NCI-H446 treated with DMSO at 0.1 percent for 48 hours (cell line): ENCODE measurements around the gene PRR13.
"Not testable (repeated sequence)": the region's sequence is repeated elsewhere in the genome, so short reads cannot be mapped to it uniquely, and the experiment has no call there.

Experiments
- DNase-seq: peaks from one replicate; lab custom pipeline; 2025; lab: John Stamatoyannopoulos, UW

Gene PRR13

DNA sequence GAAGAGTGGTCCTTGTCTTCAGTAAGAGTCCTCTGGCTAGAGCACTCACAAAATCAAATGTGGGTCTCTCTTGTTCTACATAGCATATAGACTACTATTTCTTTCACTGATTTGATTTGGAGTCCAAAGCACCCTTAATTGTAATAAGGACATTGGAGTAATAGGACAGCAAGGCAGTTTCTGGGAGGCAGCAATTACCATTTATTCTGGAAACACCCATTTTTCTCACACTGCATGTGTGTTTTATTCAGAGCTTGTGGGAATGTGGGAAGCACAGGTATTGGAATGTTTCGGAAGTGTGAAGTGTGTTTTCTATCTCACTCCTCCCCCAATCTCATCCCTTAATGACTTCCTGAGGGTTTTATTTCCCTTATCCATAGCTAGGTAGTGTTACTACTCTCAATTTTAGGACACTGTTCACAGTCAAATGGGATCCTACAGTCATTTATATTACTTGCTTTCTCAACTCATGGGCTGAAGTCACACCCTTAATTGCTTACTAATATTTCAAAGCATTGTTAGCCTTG, 30.6 kb downstream of the PRR13 start:
- DNase-seq = no peak

GRCh38 chr12:53474077-53474476, 32.5 kb downstream of the PRR13 start:
- DNase-seq = no peak

GRCh38 chr12:53474819-53475218, 33.3 kb downstream of the PRR13 start:
- DNase-seq = no peak

DNA sequence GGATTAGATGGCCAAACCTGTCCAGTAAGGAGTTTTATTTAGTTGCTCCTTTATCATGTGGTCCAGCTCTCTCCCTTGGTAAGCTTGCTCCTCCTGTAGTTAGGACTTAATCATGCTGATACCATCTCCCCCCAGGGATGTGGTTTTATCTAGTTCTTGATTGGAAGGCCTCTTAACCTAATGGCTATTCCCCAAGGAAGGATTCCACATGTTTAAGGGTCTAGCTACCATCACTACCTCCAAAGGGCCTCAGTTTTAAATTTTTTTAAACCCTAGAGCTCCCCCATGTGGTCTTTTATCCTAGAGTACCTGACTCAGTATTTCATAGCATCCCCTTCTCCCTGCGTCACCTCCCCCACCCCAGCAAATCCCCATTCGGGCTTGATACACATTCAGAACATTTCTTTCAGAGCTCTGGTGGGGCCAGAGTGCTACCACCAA, 35.3 kb downstream of the PRR13 start:
- no peak for DNase-seq

DNA sequence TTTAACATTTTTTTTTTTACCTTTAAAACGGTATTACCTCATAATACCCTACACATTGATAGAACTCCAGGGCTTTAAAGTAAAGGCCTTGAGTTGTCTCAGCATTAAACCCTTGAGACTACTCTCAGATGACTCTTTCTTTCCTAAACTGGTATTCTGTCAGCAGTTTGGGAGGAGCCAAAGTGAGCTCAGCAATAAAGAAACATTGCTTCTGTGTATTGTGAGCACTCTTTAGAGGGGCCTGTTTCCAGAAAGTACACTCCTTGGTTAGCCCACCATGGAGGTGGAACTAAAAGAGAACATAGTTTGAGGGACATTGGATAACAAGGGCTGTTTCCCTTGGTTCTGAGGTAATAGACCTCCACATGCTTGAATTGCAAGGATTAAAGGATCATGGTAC, 37.3 kb downstream of the PRR13 start:
- no peak for DNase-seq

- no peak for DNase-seq
These were observed 37.8 kb downstream of the PRR13 start for GRCh38 chr12:53479331-53479730.

GRCh38 chr12:53480491-53481442, 39.2 kb downstream of the PRR13 start:
- DNase-seq = no peak

GRCh38 chr12:53481458-53481857, 39.9 kb downstream of the PRR13 start:
- DNase-seq = not testable (repeated sequence)

DNA sequence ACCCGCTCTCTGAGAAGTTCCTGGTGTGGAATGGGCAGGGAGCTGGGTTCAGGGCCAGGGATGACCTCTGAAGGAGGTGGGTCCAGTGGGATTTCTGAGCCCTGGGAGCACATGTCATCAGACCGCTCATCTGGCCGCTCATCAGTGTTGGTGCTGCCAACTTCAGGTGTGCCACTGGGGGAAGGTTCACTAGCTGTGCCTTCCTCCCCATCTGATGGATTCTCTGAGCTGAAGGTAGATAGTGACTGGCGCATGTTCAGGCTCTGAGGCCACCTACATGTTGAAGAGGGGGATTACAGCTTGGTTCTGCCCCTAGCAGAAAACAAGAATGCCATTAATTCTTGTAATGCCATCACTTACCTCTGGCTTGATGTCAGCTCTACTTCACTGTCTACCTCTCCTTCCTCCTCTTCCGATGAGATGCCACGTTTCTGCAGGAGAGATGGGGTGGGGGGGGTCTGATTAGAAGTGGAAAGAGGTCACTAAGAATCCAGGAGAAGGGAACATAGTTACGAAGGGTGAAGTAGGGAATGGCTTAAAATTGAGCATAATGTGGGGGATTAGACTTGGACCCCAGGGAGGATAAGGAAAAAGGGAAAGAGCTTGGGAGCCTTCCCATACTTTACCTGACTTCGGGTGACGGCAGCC, 40.5 kb downstream of the PRR13 start:
- no peak for DNase-seq

GRCh38 chr12:53482626-53483168, 41.2 kb downstream of the PRR13 start:
- DNase-seq = no peak

DNA sequence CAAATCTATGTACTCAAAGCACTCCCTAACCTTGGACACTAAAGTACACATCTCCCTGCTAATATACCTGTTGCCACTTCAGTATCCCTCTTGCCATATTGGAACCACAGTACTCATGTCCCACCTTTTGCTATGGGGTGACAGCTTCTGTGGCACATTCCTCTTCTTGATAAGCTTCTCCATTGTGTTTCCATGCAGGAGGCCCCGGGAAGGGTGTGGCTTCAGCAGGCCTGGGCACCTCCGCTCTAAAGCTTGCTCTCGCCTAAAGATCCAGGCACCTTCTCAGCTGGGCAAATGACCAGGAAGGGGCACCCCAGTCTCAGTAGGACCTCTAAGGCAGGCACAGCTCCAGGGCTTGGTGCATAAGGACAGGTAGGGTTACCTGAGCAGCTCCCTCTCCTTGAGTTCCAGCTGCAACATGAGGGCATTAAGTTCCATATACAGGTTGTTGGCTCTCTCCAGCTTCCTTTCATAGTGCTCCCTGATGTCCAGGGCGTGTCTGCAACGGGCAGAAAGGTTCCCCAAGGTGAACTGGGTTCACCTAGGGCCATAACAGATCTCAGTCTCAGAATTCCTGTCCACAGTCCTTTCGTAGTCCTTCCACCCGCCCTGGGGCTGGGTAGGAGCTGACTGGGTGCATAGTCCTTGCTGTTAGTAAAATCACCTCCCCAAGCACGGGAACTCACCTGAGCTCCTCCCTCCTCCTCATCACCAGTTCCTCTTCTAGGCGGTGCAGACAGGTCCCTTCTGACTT, 41.9 kb downstream of the PRR13 start:
- DNase-seq = no peak

- DNase-seq = no peak
These were observed 42.4 kb downstream of the PRR13 start for GRCh38 chr12:53483979-53484377.

- no peak for DNase-seq
These were observed 43.4 kb downstream of the PRR13 start for GRCh38 chr12:53484686-53485575.

- no peak for DNase-seq
These were observed 44.6 kb downstream of the PRR13 start for GRCh38 chr12:53485955-53486735.

GRCh38 chr12:53486736-53487487, 45.4 kb downstream of the PRR13 start:
- DNase-seq = no peak

- DNase-seq = no peak
These were observed 47.8 kb downstream of the PRR13 start for GRCh38 chr12:53489242-53489864.

GRCh38 chr12:53492188-53492587, 50.7 kb downstream of the PRR13 start:
- no peak for DNase-seq

DNA sequence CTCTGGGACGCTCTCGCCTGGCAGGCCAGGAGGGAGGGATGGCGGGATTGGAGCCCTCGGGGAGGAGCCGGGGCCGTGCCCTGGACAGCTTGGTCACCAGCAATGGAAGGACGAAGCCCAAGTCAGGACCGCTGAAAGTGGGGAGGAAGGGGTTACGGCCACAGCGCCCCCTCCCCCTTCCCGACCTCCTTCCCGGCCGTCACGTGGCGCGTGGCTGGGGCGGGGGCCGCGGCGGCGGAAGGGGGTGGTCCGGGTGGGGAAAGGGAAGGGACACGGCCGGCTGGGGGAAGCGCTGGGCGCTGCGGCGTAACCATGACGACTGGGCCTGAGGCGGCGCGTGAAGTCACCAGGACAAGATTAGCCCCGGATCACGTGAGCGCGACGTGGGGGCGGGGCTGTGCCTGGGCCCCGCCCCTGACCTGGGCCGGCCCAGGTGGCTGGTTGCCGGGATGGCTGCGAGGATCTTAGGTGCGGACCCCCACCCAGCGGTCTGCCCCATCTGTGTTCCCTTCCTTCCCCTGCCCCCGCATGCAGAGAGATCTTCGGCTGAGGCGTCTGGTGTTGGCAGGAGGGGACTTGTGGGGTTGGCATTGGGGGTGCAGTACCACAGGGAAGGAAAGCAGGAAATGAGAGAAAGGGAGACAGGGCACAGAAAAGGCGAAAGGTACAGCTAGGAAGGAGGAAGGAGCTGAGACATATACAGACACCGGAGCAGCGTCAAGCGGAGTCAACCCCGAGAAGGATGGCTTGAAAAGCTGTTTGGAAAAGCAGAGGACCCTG, 51.5 kb downstream of the PRR13 start:
- peak; percentile 63 for DNase-seq
